Kidney (tissue), 14 donors: ENCODE results near the gene DBN1. TPM values are rescaled to one million over a fixed set of nuclear protein-coding genes. Genes with fewer than 3 reads are reported as not detected.

Source experiments
- DNase-seq, 5 donors: peaks; one replicate each; pipeline ENCODE4 v3.0.0-alpha.2; 2013 to 2020
- FAIRE-seq: peaks from 2 replicates; lab custom pipeline; 2012; peaks lifted over from hg19 to GRCh38; lab: Jason Lieb, UNC
- H3K27ac ChIP-seq, 2 donors: one replicate each; pipeline ENCODE4 v1.7.0; 2013; ENCODE audit warnings: low read depth in 2 of 2, low read length in 2 of 2, inconsistent platforms in 1 of 2
- H3K27me3 ChIP-seq: one replicate; pipeline ENCODE4 v1.7.1; 2013; ENCODE audit warnings: low read length, inconsistent platforms; ENCODE audit not compliant: control insufficient read depth, insufficient read depth
- H3K36me3 ChIP-seq, 3 donors: one replicate each; pipeline versions ENCODE4 v1.7.0 to v1.7.1; 2013; ENCODE audit warnings: low read length in 3 of 3, control low read depth in 1 of 3, inconsistent platforms in 1 of 3; ENCODE audit not compliant: insufficient read depth in 3 of 3, control insufficient read depth in 2 of 3
- H3K4me1 ChIP-seq, 3 donors: one replicate each; pipeline versions ENCODE4 v1.7.0 to v1.7.1; 2013; ENCODE audit warnings: low read length in 3 of 3, inconsistent platforms in 1 of 3, low read depth in 1 of 3; ENCODE audit not compliant: control insufficient read depth in 2 of 3, insufficient read depth in 2 of 3
- H3K4me3 ChIP-seq, 3 donors: one replicate each; pipeline versions ENCODE4 v1.7.0 to v1.8.1; 2013; ENCODE audit warnings: low read length in 3 of 3, control low read depth in 1 of 3, inconsistent platforms in 1 of 3
- H3K9ac ChIP-seq, 3 donors: one replicate each; pipeline versions ENCODE4 v1.7.0 to v1.7.1; 2013; ENCODE audit warnings: low read length in 3 of 3, control low read depth in 1 of 3, inconsistent platforms in 1 of 3
- H3K9me3 ChIP-seq, 3 donors: one replicate each; pipeline versions ENCODE4 v1.7.0 to v1.7.1; 2013; ENCODE audit warnings: low read length in 3 of 3, control low read depth in 1 of 3, inconsistent platforms in 1 of 3; ENCODE audit not compliant: control insufficient read depth in 2 of 3, insufficient read depth in 1 of 3
- intact Hi-C: fragments of 100-400 bp; cut with DNase I; formaldehyde crosslinking; loops from one replicate; pipeline ENCODE4 v1.11.1; 2022
- polyA plus RNA-seq: library from polyadenylated mRNA; stranded (reverse); fragments of 350-450 nt; fragmentation: Illumina TruSeq; extraction: RNeasy Lipid Tissue Mini Kit (QIAGEN cat#74804); gene quantifications from one replicate; pipeline ENCODE4 v1.2.3, GENCODE V29; 2014; ENCODE audit warnings: low read depth, low replicate concordance; ENCODE audit not compliant: insufficient read depth
- total RNA-seq: library from RNA; stranded (reverse); fragmentation: NEBNext Ultra II Directional; extraction: Animal tissue kit (Norgen Biotek cat#: 25700); gene quantifications from one replicate; pipeline ENCODE4 v1.2.1, GENCODE V29; 2021
- TF ChIP-seq, protein P1 (sequence below): IDR thresholded peaks from 3 replicates; pipeline ENCODE4 v1.5.1; 2012; ENCODE audit warnings: mild to moderate bottlenecking, moderate library complexity, borderline replicate concordance; ENCODE audit not compliant: insufficient read depth; ENCODE audit errors: extremely low read depth
- donor health status: control.
- donor health status: control.
- donor health status: control.
- donor health status: control.
- donor health status: control.
- donor health status: DM: yes; HTN: yes; CAD: no.
- donor health status: Normal renal cell carcinoma (clear cell type).

Gene DBN1
- total and polyA plus RNA-seq, 2 donors from 2014 or later: 56.5 to 64.2 TPM

DNA sequence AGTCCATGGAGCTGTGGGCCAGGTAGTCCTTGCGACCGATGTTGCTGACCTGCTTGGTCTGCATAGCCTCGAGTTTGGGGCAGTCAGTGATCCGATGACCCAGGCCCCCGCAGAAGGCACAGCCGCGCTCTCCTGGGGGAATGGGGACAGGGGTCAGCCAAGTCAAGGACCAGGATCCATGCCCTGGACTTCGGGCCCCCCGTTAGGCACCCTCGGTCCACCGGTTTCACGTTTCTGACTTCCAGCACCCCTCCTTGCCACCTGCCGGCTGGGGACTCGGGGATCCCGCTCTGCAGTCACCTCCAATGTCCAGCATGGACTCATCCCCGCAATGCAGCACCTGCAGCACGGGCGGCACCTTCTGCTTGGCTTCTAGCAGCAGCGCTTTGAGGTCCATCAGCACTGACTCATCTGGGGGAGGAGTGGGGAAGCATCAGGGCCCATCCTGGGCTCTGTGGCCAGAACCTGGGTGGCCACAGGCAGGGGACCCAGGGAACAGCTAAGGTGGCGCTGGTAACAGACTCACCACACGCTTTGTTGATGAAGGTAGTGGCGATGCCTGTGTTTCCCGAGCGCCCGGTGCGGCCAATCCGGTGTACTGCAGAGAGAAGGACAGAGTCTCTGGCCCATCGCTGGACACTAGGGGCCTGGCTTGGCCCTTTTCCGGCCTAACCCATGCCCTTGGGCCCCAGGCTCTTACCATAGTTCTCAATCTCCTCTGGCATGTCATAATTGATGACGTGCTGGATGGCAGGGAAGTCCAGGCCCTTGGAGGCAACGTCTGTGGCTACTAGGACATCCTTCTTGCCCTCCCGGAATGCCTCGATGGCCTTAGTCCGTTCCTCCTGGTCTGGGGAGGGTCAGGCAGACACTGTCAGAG is 38.6 kb upstream of the DBN1 start:
- Histone ChIP-seq H3K36me3 (peaks cover 8 to 24% (median 17%) of the 10 kb centered on the region in 3 donors), H3K27ac (no peak overlapping the region), H3K9me3 (no peaks in the 10 kb centered on the region), H3K9ac (no peak overlapping the region), H3K27me3 (no peaks in the 10 kb centered on the region), H3K4me3 (no peak overlapping the region), H3K4me1 (peaks cover 0 to 11% (median 6%) of the 10 kb centered on the region in 3 donors)
- intact Hi-C loops: no loop called here
- DNase-seq (no peak), FAIRE-seq (no peak)
- TF ChIP-seq, protein P1, sequence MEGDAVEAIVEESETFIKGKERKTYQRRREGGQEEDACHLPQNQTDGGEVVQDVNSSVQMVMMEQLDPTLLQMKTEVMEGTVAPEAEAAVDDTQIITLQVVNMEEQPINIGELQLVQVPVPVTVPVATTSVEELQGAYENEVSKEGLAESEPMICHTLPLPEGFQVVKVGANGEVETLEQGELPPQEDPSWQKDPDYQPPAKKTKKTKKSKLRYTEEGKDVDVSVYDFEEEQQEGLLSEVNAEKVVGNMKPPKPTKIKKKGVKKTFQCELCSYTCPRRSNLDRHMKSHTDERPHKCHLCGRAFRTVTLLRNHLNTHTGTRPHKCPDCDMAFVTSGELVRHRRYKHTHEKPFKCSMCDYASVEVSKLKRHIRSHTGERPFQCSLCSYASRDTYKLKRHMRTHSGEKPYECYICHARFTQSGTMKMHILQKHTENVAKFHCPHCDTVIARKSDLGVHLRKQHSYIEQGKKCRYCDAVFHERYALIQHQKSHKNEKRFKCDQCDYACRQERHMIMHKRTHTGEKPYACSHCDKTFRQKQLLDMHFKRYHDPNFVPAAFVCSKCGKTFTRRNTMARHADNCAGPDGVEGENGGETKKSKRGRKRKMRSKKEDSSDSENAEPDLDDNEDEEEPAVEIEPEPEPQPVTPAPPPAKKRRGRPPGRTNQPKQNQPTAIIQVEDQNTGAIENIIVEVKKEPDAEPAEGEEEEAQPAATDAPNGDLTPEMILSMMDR: no peak

DNA sequence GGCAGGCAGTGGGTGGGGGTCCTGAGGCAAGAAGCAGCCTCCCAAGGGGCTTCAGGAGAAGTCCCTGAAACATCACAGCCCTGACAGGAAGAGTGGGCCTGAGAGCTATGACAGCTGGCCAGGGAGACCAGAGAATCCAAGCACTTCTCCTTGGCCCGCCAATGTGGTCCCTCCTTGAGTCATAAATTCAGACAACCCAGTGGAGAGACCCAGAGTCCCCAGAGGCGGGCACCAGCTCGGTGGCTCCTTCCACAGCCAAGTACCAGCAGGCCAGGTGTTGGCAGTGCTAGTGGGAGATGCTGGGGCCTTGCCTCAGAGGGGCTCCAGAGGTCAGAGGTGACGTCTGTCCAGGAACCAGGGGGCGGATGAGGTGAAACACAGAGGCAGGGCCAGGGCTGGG is 37.7 kb upstream of the DBN1 start:
- no peak for DNase-seq
- intact Hi-C loops: no loop called here
- TF ChIP-seq, protein P1: no peak
- no peak overlapping the region for H3K9ac ChIP-seq
- no peaks in the 10 kb centered on the region for H3K9me3 ChIP-seq
- peaks cover 0 to 9% (median 6%) of the 10 kb centered on the region in 3 donors for H3K4me1 ChIP-seq
- peaks cover 8 to 24% (median 17%) of the 10 kb centered on the region in 3 donors for H3K36me3 ChIP-seq
- H3K4me3 ChIP-seq: no peak overlapping the region
- no peak for FAIRE-seq
- no peak overlapping the region for H3K27ac ChIP-seq
- no peaks in the 10 kb centered on the region for H3K27me3 ChIP-seq

DNA sequence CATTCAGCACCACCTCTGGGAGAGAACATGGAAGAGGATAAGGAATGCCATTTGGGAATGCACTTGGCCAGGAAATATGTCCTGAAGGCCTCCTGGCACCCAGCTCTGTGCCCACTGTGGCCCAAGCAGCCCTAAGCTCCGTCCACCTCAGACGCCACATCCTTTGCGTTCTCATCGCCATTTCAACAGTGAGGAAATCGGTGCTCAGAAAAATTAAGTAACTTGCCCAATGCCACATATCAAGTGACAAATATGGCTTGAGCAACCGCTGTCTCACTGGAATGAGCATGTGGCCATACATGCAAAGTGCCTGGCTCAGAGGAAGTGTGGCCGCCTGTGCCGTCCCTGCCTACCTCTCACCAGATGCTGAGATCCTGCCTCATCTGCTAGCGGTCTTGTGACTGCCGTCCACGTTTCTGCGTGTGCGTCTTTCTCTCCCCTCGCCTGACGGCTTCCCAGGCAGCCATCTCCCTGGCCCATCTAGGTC is 37.2 kb upstream of the DBN1 start:
- peaks cover 5 to 24% (median 17%) of the 10 kb centered on the region in 3 donors for H3K36me3 ChIP-seq
- FAIRE-seq: no peak
- intact Hi-C loops: no loop called here
- DNase-seq: no peak
- no peak overlapping the region for H3K9ac ChIP-seq
- no peak overlapping the region for H3K4me3 ChIP-seq
- TF ChIP-seq, protein P1: no peak
- H3K27ac ChIP-seq: no peak overlapping the region
- H3K4me1 ChIP-seq: peaks cover 0 to 3% (median 0%) of the 10 kb centered on the region in 3 donors
- H3K9me3 ChIP-seq: no peaks in the 10 kb centered on the region
- no peaks in the 10 kb centered on the region for H3K27me3 ChIP-seq
